A673 (cell line): ENCODE results near the gene LCN15. TPM values are rescaled to one million over a fixed set of nuclear protein-coding genes. Genes with fewer than 3 reads are reported as not detected.

ENCODE experiments used
- BruUV-seq: library from RNA; stranded (reverse); fragments of 400-500 nt; replicated peaks from 2 replicates; lab custom pipeline; 2021; lab: Mats Ljungman, UMichigan
- CTCF ChIA-PET: fragments of 300-600 bp; sonication (Branson Sonifier 250); formaldehyde crosslinking; loops from one replicate; lab custom pipeline; 2022; ENCODE audit warnings: antibody characterized with exemption; lab: Charles Lee
- POLR2A ChIA-PET: fragments of 300-600 bp; sonication (Branson Sonifier 250); formaldehyde crosslinking; loops from one replicate; lab custom pipeline; 2022; ENCODE audit warnings: antibody characterized with exemption; ENCODE audit not compliant: low non-redundant PET; lab: Charles Lee
- DNase-seq: peaks from one replicate; pipeline ENCODE4 v3.0.0-alpha.2; 2015; ENCODE audit warnings: low spot score
- H3K27ac ChIP-seq: fragments of 200-600 bp; sonication (generic); 2 replicates; pipeline ENCODE4 v1.5.1; 2016; ENCODE audit warnings: mixed run types, low read depth, mild to moderate bottlenecking, mixed read lengths, antibody characterized with exemption, low read length; ENCODE audit not compliant: poor library complexity, severe bottlenecking
- H3K27me3 ChIP-seq: fragments of 200-600 bp; sonication (generic); replicated peaks from 2 replicates; pipeline ENCODE4 v1.6.1; 2017; ENCODE audit warnings: mixed run types, low read depth, mild to moderate bottlenecking, mixed read lengths, antibody characterized with exemption, low read length; ENCODE audit not compliant: insufficient read depth, poor library complexity
- H3K36me3 ChIP-seq: fragments of 200-600 bp; sonication (generic); 2 replicates; pipeline ENCODE4 v1.6.1; 2016; ENCODE audit warnings: mixed run types, mild to moderate bottlenecking, mixed read lengths, antibody characterized with exemption, low read length; ENCODE audit not compliant: insufficient read depth, poor library complexity, severe bottlenecking
- H3K4me1 ChIP-seq: fragments of 200-600 bp; sonication (generic); 2 replicates; pipeline ENCODE4 v1.6.1; 2017; ENCODE audit warnings: mixed run types, mild to moderate bottlenecking, mixed read lengths, antibody characterized with exemption, low read length; ENCODE audit not compliant: insufficient read depth, poor library complexity, severe bottlenecking
- H3K4me3 ChIP-seq: fragments of 200-600 bp; sonication (generic); 2 replicates; pipeline ENCODE4 v1.5.1; 2016; ENCODE audit warnings: low read depth, mixed run types, mild to moderate bottlenecking, mixed read lengths, low read length; ENCODE audit not compliant: poor library complexity, severe bottlenecking
- H3K9me3 ChIP-seq: fragments of 200-600 bp; sonication (generic); 2 replicates; pipeline ENCODE4 v1.6.1; 2016; ENCODE audit warnings: mixed run types, low read depth, mild to moderate bottlenecking, mixed read lengths, antibody characterized with exemption, low read length; ENCODE audit not compliant: poor library complexity, severe bottlenecking
- EZH2 ChIP-seq: fragments of 200-600 bp; sonication (generic); IDR thresholded peaks from 2 replicates; pipeline ENCODE4 v1.6.1; 2017; ENCODE audit warnings: borderline replicate concordance, low read depth, mild to moderate bottlenecking, mixed read lengths, antibody characterized with exemption, low read length; ENCODE audit not compliant: poor library complexity, severe bottlenecking
- intact Hi-C: fragments of 100-400 bp; cut with micrococcal nuclease; formaldehyde crosslinking; loops from one replicate; pipeline ENCODE4 v1.10.0; 2022; ENCODE audit not compliant: unreplicated experiment
- total RNA-seq: library from RNA; stranded (reverse); gene quantifications from 2 replicates; pipeline ENCODE4 v1.2.3, GENCODE V29; 2021
- TF ChIP-seq, protein P1 (sequence below): fragments of 300-800, 200-600 bp; sonication (generic); conservative IDR thresholded peaks from 2 replicates; pipeline ENCODE4 v1.5.1; 2017; ENCODE audit warnings: low read depth, mild to moderate bottlenecking, antibody characterized with exemption, low read length, moderate library complexity, mixed read lengths

The LCN15 gene
- total RNA-seq, 1 experiment from 2014 or later, result not detected

DNA sequence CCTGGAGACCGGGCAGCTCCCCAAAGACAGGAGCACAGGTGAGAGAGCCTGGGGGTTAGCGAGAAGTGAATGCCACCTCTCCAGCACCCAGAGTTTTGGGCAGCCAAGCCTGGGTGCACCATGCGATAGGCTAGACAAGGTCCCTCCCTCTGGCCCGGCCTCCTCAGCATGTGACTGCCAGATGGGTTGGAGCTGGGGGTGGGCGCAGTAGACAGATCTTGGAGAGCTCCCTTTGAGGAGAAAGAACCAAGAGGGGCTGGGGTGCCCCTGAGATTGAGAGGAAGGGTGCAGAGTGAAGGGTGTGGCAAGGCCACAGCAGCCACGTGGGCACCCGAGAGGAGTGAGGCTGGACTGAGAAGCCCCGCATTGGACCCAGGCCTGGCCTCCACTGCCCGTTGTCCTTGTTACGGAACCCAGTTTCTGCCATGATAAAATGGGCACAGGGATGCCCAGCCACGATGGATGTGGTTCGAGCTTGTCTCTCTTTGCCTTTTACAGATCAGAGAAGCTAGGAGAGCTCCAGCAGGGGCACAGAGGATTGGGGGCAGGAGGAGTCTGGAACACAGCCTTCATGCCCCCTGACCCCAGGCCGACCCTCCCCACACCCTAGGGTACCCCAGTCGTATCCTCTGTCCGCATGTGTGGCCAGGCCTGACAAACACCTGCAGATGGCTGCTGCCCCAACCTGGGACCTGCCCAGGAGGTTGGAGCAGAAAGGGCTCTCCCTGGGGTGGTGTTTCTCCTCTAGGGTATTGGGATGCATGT, 28.2 kb upstream of the LCN15 start:
- POLR2A ChIA-PET, result no interaction called here
- H3K27me3 ChIP-seq, result no peaks in the 10 kb centered on the region
- no peak overlapping the region for H3K27ac ChIP-seq
- CTCF ChIA-PET, result interaction anchor here (0.6 kb wide), 1 partner anchor 51 kb away, joined by 3 read pairs; no protein-coding TSS in a partner anchor
- intact Hi-C loops, result loop anchor here (5.0 kb wide), 1 partner anchor 430 kb away; the partner anchor contains the start of gene RNF208
- DNase-seq, result no peak
- H3K4me3 ChIP-seq, result peak overlapping the region; percentile 96
- BruUV-seq, result no TSS peak
- H3K4me1 ChIP-seq, result peaks cover 16% of the 10 kb centered on the region
- H3K9me3 ChIP-seq, result no peaks in the 10 kb centered on the region
- TF ChIP-seq EZH2, result no peak
- TF ChIP-seq, protein P1, sequence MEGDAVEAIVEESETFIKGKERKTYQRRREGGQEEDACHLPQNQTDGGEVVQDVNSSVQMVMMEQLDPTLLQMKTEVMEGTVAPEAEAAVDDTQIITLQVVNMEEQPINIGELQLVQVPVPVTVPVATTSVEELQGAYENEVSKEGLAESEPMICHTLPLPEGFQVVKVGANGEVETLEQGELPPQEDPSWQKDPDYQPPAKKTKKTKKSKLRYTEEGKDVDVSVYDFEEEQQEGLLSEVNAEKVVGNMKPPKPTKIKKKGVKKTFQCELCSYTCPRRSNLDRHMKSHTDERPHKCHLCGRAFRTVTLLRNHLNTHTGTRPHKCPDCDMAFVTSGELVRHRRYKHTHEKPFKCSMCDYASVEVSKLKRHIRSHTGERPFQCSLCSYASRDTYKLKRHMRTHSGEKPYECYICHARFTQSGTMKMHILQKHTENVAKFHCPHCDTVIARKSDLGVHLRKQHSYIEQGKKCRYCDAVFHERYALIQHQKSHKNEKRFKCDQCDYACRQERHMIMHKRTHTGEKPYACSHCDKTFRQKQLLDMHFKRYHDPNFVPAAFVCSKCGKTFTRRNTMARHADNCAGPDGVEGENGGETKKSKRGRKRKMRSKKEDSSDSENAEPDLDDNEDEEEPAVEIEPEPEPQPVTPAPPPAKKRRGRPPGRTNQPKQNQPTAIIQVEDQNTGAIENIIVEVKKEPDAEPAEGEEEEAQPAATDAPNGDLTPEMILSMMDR, result no peak
- no peaks in the 10 kb centered on the region for H3K36me3 ChIP-seq

DNA sequence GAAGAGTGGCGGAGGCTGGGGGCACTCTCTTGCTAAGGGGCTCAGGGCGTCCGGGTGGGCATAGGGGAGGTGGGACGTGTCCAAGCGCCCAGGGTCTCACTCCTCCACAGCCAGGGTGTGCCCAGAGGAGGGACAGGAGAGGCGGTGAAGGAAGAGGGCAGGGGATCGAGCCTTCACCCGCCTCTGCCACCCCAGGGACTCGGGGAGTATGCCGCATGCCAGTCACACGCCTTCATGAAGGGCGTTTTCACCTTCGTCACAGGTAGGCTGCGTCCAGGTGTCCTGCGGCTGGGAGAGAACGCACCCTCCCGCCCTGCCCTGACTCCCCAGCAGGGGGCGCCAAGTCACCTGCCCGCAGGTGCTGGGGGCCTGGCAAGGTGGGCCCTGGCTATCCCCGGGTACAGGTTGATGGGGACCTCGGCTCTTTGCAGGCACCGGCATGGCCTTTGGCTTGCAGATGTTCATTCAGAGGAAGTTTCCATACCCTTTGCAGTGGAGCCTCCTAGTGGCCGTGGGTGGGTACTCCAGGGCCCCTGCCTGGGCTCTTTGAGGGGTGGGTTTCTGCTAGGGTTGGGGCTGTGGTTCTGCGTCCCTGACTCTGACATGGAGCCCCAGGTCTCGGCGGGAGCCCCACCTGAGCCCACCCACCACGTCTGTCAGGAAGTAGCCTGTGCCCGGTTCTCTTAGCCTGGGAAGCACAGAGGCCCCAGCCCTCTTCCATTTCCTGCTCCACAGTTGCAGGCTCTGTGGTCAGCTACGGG, 27.4 kb upstream of the LCN15 start:
- intact Hi-C loops, result loop anchor here (5.0 kb wide), 1 partner anchor 431 kb away; the partner anchor contains the start of gene RNF208
- ChIA-PET POLR2A (no interaction called here), CTCF (no interaction called here)
- DNase-seq, result peak; percentile 69
- H3K27me3 ChIP-seq, result no peaks in the 10 kb centered on the region
- H3K36me3 ChIP-seq, result no peaks in the 10 kb centered on the region
- TF ChIP-seq, protein P1, result peak; percentile 98
- TF ChIP-seq EZH2, result no peak
- H3K4me1 ChIP-seq, result peaks cover 16% of the 10 kb centered on the region
- H3K9me3 ChIP-seq, result no peaks in the 10 kb centered on the region
- peak overlapping the region; percentile 94 for H3K27ac ChIP-seq
- H3K4me3 ChIP-seq, result peak overlapping the region; percentile 96
- TSS peak; percentile 32 for BruUV-seq

DNA sequence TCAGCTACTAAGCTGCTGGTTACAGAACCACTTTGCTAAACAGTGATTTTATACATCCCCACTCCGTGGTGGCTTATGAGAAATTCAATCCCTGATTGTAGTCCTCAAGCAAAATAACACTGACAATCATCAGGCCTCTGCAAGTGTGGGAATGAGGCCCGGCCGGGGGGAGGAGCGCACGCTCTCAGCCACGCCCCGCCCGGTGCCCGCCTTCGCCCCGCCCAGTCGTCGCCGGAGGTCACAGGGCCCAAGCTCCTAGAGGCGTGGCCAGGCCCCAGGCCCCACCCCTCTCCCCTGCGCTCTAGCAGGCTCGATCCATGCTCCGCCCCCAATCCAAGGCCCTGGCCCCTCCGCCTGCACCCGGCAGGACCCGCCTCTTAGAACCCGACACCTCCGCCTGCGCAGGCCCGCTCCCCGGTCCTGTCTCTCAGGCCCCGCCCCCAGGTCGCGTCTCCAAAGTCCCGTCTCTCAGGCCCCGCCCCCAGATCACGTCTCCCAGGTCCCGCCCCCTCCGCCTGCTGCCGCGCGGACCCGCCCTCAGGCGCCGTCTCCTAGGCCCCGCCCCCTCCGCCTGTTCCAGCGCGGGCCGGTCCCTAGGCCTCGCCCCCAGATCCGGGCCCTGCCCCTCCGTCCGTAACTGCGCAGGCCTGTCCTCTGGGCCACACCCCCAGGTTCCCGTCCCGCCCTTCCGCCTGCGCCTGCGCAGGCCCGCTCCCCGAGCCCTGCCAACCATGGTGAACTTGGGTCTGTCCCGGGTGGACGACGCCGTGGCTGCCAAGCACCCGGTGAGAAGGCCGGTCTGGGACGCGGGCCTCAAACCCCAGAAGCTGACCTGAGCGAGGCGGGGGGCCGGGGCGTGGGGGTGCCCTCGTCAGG, 26.6 kb upstream of the LCN15 start, which contains the start of gene TMEM141:
TMEM141 (plus strand) TSS at position 705 of the 876 bp plus-strand sequence; CDS start at position 732, 27 bp downstream.
- Histone ChIP-seq H3K4me3 (peak within 1 kb of the TSS; percentile 96), H3K36me3 (no peaks in the 10 kb centered on the region), H3K27me3 (no peaks in the 10 kb centered on the region), H3K9me3 (no peaks in the 10 kb centered on the region), H3K27ac (peak within 1 kb of the TSS; percentile 94), H3K4me1 (peaks cover 16% of the 10 kb centered on the region)
- ChIA-PET CTCF (interaction anchor here (0.5 to 1.0 kb wide), 6 partner anchors 21 to 446 kb away, joined by 3 to 5 read pairs (median 3); no protein-coding TSS in a partner anchor), POLR2A (no interaction called here)
- intact Hi-C loops, result loop anchor here (5.0 kb wide), 1 partner anchor 431 kb away; the partner anchor contains the start of gene RNF208
- TF ChIP-seq EZH2, result no peak
- TF ChIP-seq, protein P1, result no peak
- DNase-seq, result peak; percentile 100
- no TSS peak for BruUV-seq
